Activated T-cell treated with anti-CD3 and anti-CD28 coated beads for 4 hours (primary cell): Measurements from ENCODE around the gene TOMM22.

ENCODE experiments used
- DNase-seq: peaks from one replicate; pipeline ENCODE4 v3.0.0-alpha.2; 2020

Gene TOMM22

DNA sequence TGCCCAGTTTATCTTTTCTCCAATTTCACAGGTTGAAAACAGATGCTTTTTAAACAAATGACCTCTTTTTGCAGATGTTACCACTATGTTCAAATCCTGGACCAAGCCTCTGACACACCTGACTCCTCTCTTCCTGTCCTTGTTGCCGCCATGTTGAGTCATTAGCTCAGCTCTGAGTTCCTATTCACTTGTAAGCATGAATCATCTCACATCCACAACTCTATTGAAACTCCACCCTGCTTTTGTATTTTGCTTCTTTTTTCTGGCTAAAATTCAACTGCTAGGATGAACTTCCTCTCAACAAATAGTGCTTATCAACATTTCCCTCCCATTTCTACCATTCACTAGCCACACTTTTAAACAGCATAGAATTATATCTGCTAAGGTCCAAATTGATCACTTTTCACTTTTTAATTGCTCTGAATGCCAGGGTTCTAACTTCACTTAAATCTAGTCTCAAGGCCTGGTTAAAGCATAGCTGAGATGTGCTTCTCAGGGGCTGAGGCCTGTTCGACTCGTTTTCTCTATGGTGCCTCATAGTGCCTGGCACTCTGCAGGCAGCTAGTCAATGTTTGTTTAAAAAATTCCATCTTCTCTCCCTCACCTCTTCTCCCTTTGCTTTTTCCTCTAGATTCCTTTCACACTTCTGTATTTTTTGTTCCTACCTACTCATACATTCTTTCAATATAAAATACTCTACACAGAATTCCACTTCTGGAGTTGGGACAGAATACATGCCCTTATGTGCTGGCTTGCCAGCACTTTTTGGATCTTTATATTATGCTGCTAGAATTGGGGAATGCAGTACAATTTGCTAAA, 15.1 kb downstream of the TOMM22 start:
- no peak for DNase-seq

DNA sequence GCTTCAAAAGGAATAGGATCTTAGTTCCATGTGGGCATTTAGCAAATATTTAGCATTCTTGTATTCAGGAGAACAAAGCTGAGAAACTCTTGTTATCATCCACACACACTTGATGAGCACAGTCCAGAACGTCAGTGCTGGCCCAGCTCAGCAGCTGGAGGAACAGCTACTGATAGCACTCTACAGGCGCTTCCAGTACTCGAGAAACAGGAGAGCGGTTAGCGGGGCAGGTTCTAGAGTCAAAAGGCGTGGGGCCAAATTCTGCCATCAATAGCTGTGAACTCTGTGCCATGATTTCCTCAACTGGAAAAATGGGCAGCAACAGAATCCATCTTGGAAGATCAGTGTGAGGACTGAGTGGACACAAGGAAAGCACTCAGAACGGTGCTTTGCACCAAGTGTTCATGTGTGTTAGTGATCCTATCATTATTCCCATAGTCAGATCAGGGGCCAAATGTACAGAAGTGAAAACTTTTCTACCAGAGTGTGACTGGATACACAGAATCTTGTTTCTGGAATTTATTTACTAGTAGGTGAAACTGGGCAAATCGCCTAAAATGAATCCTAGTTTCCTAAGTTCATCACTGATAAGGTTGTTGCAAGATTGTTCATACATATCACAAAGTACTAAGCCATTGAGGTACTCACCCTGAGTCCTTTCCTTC, 15.8 kb downstream of the TOMM22 start:
- DNase-seq, result no peak

DNA sequence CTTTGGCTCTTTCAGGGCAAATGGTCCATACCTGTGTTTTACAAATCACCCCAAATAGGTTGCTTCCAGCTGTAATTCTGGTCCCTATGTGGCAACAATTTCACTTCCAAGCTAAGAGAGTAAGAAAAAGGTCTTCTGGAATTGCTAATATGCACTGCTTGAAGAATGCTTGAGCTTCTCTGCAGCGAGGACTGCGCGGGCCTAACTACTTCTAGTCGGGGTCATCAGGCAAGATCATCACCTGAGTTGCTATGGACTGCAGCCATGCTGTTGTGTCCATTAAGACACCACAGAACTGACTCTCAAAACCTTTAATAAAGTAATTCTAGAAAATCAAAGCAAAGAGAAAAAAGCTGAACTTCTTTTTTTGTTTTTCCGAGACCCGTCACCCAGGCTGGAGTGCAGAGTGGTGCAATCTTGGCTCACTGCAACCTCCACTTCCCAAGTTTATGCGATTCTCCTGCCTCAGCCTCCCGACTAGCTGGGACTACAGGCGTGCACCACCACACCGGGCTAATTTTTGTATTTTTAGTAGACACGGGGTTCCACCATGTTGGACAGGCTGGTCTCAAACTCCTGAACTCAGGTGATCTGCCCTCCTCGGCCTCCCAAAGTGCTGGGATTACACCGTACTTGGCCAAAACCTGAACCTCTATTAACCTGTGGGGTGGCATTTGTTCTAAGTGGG, 16.8 kb downstream of the TOMM22 start:
- DNase-seq, result no peak

DNA sequence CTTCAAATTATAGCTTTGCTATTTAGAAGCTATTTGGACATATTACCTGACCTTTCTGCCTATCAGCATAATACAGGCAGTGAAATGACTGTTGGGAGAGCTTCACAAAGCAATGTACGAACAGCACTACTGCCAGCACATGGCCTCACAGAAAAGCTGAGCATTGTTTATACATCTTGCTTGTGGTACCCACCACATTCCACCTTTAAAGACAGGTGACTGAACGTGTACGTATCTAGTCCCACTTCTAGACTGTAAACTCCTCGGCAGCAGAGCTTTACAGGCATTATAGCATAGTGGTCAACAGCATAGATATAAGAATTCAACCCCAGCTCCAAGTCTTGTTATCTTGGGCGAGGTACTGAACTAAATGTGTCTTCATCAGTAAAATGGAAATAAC, 17.4 kb downstream of the TOMM22 start:
- no peak for DNase-seq

DNA sequence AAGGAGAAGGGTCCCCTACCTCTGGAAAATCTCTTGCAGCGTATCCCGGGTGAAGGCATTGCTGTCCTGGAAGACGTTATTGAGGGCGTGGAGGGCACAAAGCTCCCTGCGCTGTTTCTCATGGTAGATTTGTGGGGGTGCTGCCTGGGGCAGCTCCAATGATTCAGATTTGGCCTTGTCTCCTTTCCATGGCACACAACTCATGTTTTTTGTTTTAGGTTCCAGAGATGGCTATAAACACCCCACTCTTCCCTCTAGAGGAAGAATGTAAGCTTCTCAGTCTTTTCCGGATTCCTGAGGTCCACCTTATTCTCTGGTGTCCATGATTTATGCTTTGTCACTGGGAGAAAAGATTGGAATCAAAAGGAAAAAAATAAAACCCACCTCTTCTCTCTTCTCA, 18.0 kb downstream of the TOMM22 start:
- DNase-seq, result no peak

DNA sequence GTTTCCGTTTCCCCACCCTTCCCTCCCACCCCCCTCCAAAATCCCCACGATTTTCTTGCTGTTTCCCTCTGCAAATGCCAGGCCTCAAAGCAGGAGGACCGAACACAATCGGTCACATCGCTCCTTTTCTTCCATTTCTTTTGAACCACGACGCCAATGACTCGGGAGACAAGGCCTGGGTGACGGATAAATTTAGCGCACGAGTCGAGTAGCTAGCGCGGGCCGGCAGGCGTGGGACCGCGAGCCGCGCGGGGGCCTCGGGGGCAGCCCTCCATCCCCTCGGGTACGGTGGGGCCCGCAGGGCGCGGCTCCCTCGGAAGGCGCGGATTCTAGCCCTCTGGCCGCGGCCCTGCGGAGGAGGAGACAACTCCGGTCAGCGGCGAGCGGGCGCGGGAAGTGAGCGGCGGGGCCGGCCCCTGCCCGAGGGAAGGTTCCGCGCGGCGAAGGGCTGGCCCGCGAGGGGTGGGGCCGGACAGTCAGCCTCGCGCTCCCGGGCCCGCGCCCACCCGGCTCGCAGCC, 18.6 kb downstream of the TOMM22 start:
- DNase-seq, result no peak

DNA sequence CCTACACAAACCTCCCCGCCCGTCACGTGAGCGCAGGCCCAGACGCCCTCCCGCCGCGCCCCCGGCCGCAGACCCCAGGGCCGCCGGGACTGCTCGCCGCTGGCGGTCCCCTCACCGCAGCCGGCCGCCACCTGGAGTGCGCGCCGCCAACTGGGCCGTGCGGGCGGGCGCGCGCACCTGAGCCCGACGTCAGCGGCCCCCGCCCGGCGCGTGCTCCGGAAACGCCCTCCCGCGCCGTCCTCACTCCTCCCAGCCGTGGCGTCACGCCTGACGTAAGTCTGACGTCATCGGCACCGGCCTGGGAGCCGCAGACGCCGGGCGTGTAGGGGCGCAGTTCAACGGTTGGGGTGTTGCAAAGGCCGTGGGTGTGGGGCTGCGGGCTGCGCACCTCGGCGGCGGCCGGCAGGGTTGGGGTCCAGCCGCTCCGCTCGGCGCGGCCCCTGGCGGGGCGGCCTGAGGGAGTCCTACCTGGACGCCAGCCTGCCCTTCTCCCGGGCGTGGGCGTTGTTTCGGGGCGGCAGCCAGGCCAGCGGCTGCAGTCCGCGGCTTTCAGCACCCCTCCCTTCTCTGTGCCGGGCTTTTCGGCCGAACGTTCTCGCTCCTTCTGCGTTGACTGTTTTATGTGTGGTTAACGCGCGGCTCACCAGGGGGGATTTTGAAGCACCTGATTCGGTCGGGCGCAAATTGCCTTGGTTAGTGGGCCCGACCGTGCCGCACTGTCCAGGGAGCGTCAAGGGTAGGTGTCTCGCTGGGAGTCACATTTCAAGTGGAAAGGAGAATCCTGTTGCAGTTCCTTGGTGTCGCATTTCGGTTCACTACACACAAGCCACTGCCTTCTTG, 19.3 kb downstream of the TOMM22 start, which contains the start of gene JOSD1:
Gene JOSD1, minus strand, starts transcription at position 155 of the 840 bp plus-strand sequence. CDS start 956 bp downstream, outside the sequence.
- peak; percentile 98 for DNase-seq

DNA sequence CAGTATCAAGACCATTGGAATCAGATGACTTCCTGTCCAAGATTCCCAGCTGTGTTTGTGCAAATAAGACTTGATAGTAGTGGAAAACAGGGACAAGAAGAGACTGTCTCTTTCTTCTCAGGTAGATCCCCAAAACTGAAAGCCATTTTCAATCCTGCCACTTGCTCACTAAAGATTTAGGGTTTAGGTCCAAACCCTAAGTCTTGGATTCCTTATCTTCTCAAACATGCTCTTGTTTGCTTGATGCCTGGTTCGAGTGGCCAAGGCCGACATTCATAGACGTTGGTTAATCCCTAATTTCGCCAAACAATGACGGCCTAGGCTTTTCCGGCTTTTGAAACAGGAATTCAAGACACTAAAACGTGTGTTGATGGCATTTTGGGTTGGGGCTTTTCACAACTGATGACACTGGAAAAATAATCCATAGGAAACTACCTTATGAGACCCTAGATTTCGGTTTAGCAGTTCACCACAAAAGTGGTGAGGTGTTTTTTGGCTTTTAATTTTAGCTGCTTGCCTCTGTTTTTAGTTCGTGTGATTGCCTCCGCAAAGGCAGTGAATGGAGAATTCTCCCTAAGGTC, 23.0 kb downstream of the TOMM22 start:
- DNase-seq, result no peak

DNA sequence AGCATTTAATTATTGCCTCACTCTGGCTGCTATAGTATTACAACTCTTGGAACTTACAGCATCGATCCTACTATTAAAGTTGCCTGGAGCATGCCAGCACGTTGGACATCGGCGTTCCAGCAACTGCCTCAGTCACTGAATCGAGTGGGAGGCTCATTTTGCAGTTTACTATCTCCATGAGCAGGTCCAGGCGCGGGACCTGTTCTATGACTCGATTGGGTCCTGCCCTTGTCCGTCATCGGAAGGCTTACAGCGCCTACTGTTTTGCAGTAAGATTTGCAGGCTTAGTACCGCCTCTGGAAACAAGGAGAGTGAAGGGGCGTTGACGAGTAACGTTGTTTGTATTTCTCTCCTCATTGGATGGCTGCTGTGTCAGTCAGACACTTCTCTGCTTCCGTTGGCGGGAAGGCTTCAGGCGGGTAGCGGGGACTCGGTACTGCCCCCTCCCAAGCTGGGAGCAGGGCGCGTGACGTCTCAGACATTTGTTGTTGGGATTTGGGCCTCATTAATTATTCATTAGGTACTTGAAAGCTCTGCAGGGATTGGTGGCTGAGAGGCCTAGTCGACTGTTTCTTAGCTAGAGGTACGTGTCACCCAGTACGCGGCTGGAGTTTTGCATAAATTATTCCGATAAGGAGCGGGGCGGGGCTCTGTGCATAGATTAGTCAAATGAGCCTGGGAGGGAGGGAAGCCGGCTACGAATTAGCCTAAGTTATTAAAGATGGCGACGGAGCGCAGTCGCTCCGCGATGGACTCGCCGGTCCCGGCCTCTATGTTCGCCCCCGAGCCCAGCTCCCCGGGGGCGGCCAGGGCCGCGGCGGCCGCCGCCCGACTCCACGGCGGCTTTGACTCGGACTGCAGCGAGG, 23.7 kb downstream of the TOMM22 start, which contains the start of gene GTPBP1:
Gene GTPBP1, plus strand, starts transcription at position 710 of the 866 bp plus-strand sequence. Its CDS starts 12 bp downstream, at position 722.
- DNase-seq, result peak; percentile 93

DNA sequence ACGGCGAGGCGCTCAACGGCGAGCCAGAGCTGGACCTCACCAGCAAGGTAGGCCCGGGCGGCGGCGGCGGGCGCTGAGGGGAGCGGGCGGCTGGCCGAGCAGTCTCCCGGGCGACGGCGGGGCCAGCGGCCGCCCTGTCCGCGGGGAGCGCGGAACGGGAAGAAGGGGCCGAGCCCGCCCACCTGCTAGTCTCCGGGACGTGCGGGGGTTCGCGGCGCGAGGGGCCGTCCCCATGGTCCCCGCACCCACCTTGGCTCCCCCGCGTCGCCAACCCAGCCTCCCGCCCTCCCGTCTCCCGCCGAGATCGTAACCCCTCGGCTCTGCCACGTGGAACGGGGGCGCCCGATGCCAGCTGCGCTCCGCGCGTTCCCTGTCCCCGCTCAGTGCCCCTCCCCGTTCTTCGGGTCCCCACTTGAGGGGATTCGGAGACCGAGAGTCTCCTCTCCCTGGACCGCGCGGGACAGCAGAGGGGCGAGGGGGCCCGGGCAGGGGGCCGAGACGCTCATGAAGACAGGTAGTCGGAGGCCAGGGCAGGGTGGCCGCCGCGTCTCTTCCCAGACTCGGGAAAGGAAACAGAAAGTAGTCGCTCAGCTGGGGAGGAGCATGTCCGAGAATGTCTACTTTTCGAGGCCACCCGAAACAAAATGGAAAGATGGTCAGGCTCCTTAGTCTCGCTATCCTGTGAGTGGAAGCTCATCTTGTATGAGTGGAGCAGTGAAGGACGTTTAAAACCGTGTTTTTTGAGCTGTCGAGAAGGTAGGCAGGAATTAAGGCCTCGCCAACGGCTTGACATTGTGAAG, 24.5 kb downstream of the TOMM22 start:
- DNase-seq, result peak; percentile 30

DNA sequence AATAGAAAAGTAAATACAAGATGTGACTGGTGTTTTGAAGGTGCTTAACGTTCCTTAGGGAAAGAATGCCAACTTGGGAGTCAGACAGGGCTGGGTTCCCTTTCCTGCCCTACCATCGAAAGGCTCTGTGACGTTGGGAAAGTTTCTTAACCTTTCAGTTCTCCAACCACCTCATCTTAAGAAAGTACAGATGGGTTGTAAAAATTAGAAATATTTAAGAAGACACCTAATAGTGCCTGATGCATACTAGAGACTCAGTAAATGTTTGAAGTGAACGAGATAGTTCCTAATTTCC, 25.1 kb downstream of the TOMM22 start:
- no peak for DNase-seq

DNA sequence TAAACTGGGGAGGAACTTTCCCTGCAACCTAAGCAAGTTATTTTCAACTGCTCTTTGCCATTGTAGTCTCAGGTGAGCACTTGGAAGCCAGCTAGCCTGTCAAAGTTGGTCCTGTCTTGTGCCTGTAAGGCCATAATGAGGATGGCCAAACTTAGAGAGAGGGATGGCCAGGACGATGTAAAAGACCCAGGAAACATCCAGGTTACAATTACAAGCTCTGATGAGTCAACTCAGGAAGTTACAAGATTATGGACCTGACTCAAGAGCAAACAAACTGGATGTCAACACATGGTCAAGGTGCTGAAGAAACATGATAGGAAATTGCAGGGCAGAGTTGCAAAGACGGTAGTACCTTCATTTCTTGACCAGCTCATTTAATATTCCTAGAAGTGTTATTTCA, 25.6 kb downstream of the TOMM22 start:
- DNase-seq, result no peak

DNA sequence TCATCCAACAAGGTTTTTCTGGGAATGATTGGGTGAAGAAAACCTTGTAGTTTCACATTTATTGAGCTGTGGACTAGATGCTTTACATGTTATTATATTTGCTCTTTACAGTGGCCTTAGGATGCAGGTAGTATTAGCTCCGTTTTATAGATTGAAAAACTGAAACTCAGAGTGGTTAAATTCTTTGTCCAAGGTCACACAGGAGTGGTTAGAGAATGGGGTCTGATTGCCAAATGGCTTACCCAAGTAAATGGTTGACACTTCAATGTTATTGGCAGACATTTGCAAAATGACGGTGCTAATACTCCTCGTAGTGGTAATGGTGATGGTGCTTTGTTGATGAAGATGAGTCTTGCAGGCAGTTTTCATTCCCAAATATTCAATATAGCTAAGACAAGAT, 26.2 kb downstream of the TOMM22 start:
- DNase-seq, result no peak

DNA sequence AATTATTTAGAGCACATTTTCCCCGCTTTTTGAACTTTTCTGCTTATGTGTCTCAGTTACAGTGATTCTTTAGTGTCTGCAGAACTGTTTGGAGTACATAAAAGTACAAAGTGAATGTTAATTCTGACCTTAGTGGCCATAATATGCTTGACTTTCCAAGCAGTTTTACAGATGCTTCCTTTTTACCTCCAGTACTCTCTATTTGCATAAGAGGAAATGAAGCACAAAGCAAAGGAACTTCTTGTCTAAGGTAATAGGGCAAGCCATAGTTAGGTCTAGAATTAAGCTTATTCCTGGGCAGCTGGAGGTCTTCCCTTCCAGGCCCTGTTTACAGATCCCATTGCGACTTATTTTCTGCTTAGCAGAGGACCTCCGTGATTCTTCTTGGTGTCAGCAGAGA, 27.5 kb downstream of the TOMM22 start:
- DNase-seq, result no peak

DNA sequence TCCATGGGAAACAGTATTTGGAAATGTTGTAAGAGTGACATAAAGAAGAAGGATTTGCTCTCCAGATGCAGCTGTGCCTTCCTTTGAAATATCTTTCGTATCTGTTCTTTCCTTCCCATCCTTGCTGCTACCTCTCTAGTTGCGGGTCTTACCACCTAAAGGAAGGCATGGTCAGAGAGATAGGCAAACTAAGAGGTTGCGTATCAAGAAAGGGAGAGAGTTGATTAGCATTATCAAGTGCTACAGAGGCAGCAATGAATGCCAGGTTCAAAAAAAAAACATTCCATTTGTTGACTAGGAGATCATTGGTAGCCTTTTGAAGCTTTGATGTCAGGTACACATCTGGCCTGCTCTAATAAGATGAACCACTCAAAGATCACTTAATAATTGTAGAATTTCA, 28.6 kb downstream of the TOMM22 start:
- no peak for DNase-seq

DNA sequence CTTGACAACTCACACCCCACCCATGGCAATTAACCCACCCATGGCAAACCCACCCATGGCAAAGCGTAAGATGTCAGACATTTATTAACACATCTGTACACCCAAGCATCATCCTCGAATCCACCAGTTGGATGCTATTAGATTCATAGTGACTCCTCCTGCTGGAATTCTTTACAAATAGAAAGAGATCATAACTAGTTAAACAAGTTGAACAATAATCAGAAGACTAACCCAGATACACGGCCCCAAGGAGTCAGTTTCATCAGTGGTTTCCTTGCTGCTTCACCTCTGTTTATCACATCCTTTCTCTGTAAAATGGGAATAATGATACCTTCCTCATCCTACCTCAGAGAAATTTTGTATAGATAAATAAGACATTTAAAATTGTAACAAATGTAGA, 29.1 kb downstream of the TOMM22 start:
- no peak for DNase-seq

DNA sequence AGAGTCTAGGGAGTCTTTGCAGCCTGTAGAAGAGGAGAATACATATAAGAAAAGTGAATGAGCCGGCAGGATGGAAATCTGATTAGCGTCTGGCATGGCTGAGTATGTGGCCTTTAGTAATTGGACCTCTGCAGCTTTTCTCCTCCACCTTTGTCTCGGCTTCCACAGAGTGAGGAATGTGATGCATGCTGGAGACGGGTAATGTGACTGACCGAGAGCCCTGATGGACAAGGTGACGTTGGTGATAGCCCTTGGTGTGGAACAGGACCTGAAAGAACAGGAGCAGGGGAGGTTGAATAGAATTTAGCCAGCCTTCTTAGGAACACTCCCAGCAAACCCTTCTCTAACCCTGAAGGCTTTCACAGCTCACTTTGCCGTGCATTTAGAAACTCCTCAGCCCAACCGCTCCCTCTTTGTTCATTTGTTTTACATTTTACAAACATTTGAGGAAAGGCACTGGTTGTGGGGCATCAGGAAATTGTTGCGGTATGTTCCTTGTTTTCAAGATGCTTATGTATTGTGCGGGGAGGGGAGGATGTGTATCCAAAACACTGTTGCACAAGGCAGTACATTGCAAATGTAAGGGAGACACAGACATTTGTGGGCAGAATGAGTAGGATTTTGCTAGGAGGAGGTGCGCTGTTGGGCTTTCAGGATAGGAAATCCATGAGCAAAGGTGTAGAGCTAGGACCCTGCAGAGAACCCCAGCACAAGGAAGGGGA, 30.9 kb downstream of the TOMM22 start:
- no peak for DNase-seq

DNA sequence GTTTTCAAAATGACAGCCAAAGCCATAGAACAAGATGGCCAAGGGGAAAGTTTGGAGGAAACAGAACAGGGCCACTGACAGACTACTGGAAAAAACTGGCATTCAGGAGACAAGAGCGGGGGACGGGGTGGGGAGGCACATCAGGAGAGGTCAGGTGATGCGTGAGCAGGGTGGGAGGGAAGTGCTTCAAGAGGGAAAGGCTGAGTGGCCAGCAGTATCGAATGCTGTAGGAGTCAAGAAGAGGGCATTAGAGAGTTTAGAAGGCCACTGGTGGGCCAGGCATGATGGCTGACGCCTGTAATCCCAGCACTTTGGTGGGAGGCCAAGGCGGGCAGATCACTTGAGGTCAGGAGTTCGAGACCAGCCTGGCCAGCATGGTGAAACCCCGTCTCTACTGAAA, 32.2 kb downstream of the TOMM22 start:
- no peak for DNase-seq

DNA sequence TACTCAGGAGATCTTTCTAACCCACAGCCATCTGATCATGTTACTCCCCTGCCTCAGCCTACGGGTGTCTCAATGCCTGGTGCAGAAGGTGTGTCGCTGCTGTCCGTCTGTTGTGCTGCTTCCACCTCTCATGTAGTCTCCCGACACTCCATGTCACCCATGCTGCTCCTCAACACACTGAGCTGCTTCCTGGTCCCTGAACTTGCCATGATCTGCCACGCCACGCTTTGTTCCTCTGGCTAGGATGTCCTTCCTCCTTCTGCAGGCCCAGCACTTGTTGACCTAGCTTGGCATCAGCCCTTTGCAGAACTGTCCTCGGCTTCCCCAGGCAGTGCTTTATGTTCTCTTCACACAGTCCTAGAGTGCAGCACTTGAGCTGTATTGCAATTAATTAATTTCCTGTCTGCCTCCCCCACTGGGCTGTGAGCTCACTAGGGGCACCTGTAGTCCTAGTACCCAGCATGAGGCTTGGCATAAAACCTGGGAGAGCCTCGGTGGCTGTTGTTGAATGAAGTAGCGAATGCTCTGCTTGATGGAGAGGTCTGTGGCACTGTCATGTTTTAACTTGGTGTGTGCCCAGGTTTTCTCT, 33.5 kb downstream of the TOMM22 start:
- no peak for DNase-seq
